Transverse colon (tissue), 4 donors: ENCODE data around the gene VAMP5.
"Not testable (repeated sequence)": the region's sequence is repeated elsewhere in the genome, so short reads cannot be mapped to it uniquely, and the experiment has no call there.

Experiments
- POLR2AphosphoS5 ChIP-seq, 3 donors: sonication (generic); formaldehyde crosslinking; IDR thresholded peaks; one replicate each; pipeline ENCODE4 v1.6.1; 2016; ENCODE audit warnings: antibody characterized with exemption in 3 of 3
- TF ChIP-seq, protein P1 (sequence below), 5 experiments: fragments of 200-600 bp in 3 of 5; fragments of 450-650 bp in 2 of 5; sonication (generic) in 3 of 5; IDR thresholded peaks; 1 replicate in 2 of 5; 2 replicates in 3 of 5; pipeline ENCODE4 v1.5.1; 2016 to 2017; ENCODE audit warnings: antibody characterized with exemption in 5 of 5, inconsistent platforms in 3 of 5, mild to moderate bottlenecking in 2 of 5, moderate library complexity in 1 of 5

DNA sequence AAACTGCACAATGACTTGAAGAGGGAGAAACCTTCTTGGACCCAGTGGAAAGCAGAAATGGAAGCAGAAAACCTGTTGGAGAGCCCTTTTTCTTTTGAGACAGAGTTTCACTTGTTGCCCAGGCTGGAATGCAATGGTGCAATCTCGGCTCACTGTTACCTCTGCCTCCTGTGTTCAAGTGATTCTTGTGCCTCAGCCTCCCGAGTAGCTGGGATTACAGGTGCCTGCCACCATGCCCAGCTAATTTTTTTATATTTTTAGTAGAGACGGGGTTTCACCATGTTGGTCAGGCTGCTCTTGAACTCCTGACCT lies 19.9 kb downstream of the VAMP5 start:
- TF ChIP-seq POLR2AphosphoS5 (IDR thresholded peaks at IDR 0.05): not testable (repeated sequence)
- TF ChIP-seq, protein P1, sequence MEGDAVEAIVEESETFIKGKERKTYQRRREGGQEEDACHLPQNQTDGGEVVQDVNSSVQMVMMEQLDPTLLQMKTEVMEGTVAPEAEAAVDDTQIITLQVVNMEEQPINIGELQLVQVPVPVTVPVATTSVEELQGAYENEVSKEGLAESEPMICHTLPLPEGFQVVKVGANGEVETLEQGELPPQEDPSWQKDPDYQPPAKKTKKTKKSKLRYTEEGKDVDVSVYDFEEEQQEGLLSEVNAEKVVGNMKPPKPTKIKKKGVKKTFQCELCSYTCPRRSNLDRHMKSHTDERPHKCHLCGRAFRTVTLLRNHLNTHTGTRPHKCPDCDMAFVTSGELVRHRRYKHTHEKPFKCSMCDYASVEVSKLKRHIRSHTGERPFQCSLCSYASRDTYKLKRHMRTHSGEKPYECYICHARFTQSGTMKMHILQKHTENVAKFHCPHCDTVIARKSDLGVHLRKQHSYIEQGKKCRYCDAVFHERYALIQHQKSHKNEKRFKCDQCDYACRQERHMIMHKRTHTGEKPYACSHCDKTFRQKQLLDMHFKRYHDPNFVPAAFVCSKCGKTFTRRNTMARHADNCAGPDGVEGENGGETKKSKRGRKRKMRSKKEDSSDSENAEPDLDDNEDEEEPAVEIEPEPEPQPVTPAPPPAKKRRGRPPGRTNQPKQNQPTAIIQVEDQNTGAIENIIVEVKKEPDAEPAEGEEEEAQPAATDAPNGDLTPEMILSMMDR (IDR thresholded peaks at IDR 0.05): not testable (repeated sequence)
